ENCODE measurements around the gene CST3. TPM values are rescaled to one million over a fixed set of nuclear protein-coding genes. Genes with fewer than 3 reads are reported as not detected.

CST3 gene
- total and polyA plus RNA-seq, 2 experiments from 2014 or later: 921 to 2,850 TPM

DNA sequence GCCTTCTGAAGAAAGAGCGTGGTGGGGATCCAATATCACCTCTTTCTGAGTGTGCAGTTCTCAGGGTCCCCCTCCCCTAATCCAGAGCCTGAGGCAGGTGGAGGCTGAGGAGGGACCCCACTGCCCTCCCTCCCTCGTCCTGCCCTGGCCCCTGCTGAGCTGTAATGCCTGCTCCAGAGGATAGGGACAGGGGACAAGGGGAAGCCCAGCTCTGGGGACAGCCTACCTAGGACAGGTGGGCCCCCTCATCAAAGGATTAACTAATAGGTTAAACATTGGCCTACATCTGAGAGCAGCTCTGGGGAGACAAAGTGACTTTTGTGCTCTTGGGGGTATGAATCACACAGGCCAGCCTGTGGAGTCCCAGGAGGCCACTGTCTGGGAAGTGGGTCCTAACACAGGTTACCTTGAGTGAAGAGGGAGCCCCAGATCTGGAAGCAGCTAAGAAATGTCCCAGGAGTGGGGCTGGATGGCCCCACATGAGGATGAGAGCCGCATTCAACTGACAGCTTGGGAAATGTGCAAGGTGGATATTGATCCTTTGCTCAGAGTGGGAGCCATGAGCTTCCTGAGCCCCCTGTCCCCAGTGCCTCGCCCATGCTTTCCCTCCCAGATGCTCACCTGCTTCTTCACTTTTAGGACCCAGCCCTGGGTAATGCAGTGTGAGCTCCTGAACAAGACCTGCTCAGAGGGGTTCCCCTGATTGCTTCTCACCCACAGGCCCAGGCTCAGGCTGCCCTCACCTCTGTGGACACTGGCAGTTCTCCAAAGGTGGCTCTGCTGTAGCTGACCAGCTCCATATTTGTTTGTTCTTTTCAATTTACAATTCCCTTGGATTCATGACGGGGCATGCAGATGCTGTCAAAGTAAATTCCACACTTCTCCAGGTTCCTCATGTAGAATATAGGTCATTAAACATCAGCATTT, 51.7 kb downstream of the CST3 start:
- DNase-seq (ENCODE audit: low spot score): peak; percentile 34
- TF ChIP-seq EZH2 (IDR thresholded peaks at IDR 0.05; ENCODE audit: borderline replicate concordance) (no peak), EZH2phosphoT487 (IDR thresholded peaks at IDR 0.05; ENCODE audit: low read depth, severe bottlenecking, unreplicated experiment) (no peak)
- TF ChIP-seq, protein P1, sequence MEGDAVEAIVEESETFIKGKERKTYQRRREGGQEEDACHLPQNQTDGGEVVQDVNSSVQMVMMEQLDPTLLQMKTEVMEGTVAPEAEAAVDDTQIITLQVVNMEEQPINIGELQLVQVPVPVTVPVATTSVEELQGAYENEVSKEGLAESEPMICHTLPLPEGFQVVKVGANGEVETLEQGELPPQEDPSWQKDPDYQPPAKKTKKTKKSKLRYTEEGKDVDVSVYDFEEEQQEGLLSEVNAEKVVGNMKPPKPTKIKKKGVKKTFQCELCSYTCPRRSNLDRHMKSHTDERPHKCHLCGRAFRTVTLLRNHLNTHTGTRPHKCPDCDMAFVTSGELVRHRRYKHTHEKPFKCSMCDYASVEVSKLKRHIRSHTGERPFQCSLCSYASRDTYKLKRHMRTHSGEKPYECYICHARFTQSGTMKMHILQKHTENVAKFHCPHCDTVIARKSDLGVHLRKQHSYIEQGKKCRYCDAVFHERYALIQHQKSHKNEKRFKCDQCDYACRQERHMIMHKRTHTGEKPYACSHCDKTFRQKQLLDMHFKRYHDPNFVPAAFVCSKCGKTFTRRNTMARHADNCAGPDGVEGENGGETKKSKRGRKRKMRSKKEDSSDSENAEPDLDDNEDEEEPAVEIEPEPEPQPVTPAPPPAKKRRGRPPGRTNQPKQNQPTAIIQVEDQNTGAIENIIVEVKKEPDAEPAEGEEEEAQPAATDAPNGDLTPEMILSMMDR (IDR thresholded peaks at IDR 0.05; ENCODE audit: poor library complexity): no peak
- Histone ChIP-seq H4K20me1 (ENCODE audit: insufficient read depth, poor library complexity, severe bottlenecking) (no peaks in the 10 kb centered on the region), H3K4me2 (no peak overlapping the region), H3K36me3 (replicated peaks; ENCODE audit: insufficient read depth, low read depth) (no peaks in the 10 kb centered on the region), H3K4me3 (no peak overlapping the region), H3K4me1 (ENCODE audit: insufficient read depth) (peaks cover 13% of the 10 kb centered on the region), H3K27ac (peak overlapping the region; percentile 39), H3K27me3 (no peaks in the 10 kb centered on the region), H2AFZ (no peak overlapping the region), H3K79me2 (no peaks in the 10 kb centered on the region), H3K9me2 (replicated peaks; ENCODE audit: insufficient read depth) (no peaks in the 10 kb centered on the region), H3K9me3 (ENCODE audit: low read depth) (no peaks in the 10 kb centered on the region)
- WGBS (ENCODE audit: low lambda C conversion rate, missing lambda C conversion rate): 78% methylated on average over 5 of the region's 5 CpGs

DNA sequence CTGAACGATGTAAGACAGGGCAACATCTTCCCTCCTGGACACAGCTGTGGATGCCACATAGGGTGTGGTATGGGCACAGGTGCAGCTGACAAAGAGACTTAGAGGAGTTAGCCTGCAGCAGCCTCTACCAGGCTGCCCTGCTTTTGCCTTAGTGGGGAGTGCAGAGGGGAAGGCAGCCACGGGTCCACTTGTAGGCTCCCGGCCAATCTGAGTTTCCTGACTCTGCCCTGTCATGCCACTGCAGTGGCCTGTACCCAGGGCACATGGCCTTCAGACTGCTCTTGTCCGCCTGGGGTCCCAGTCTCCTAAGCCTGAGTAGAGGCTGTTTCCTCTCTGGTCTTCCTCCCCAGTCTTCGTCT, 52.3 kb downstream of the CST3 start:
- Histone ChIP-seq H3K4me1 (ENCODE audit: insufficient read depth) (peaks cover 13% of the 10 kb centered on the region), H3K4me2 (no peak overlapping the region)

DNA sequence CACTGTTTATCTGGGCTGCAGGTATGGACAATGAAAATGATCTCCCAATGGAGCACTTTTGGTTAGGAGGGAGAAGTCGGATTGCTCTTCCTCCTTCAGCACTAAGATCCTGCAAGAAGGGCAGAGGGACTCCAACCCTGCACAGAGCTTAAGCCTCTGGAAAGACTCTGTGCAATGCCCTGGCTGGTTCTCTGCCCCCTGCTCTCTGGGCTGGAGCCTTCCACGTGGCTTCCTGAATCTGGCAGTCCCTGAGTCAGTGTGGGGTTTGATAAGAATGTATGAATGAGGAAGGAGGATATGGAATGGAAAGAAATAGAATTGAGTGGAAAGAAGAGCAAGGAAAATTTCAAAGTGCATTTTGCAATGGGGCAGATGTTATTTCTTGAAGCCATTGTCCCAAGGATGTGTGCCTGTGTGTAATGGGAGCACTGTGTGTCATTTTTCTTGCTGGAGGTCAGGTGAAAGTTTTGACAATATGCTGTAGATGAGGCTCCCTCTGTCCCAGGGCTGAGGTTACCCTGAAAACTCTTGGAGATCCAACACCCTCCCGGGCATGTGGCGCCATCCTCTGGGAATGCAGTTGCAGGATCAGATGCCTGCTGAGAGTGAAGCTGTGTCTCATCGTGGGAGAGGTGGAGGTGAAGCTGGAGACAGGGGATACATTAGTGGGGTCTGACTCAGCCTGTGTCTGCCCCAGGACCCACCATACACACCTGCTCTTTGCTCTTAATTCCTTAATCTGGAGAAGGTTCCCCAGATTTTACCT, 53.1 kb downstream of the CST3 start:
- H3K4me1 ChIP-seq (ENCODE audit: insufficient read depth): peaks cover 13% of the 10 kb centered on the region
- no peaks in the 10 kb centered on the region for H3K79me2 ChIP-seq
- TF ChIP-seq EZH2phosphoT487 (IDR thresholded peaks at IDR 0.05; ENCODE audit: low read depth, severe bottlenecking, unreplicated experiment) (no peak), EZH2 (IDR thresholded peaks at IDR 0.05; ENCODE audit: borderline replicate concordance) (no peak)
- TF ChIP-seq, protein P1 (IDR thresholded peaks at IDR 0.05; ENCODE audit: poor library complexity): no peak
- H3K27ac ChIP-seq: no peak overlapping the region
- no peak overlapping the region for H3K4me3 ChIP-seq
- H3K27me3 ChIP-seq: no peaks in the 10 kb centered on the region
- DNase-seq (ENCODE audit: low spot score): peak; percentile 12
- no peaks in the 10 kb centered on the region for H3K36me3 ChIP-seq (replicated peaks; ENCODE audit: insufficient read depth, low read depth)
- H3K9me2 ChIP-seq (replicated peaks; ENCODE audit: insufficient read depth): no peaks in the 10 kb centered on the region
- 69% methylated on average over 5 of the region's 5 CpGs for WGBS (ENCODE audit: low lambda C conversion rate, missing lambda C conversion rate)
- no peak overlapping the region for H2AFZ ChIP-seq
- no peaks in the 10 kb centered on the region for H3K9me3 ChIP-seq (ENCODE audit: low read depth)
- no peak overlapping the region for H3K4me2 ChIP-seq
- H4K20me1 ChIP-seq (ENCODE audit: insufficient read depth, poor library complexity, severe bottlenecking): no peaks in the 10 kb centered on the region

More for the DNA sequence above, 52.3 kb downstream of the CST3 start:
- Histone ChIP-seq H2AFZ (no peak overlapping the region), H3K79me2 (no peaks in the 10 kb centered on the region), H3K27ac (peak overlapping the region; percentile 39), H3K27me3 (no peaks in the 10 kb centered on the region), H3K4me3 (no peak overlapping the region), H4K20me1 (ENCODE audit: insufficient read depth, poor library complexity, severe bottlenecking) (no peaks in the 10 kb centered on the region), H3K9me3 (ENCODE audit: low read depth) (no peaks in the 10 kb centered on the region), H3K9me2 (replicated peaks; ENCODE audit: insufficient read depth) (no peaks in the 10 kb centered on the region), H3K36me3 (replicated peaks; ENCODE audit: insufficient read depth, low read depth) (no peaks in the 10 kb centered on the region)
- TF ChIP-seq, protein P1 (IDR thresholded peaks at IDR 0.05; ENCODE audit: poor library complexity): no peak
- TF ChIP-seq EZH2phosphoT487 (IDR thresholded peaks at IDR 0.05; ENCODE audit: low read depth, severe bottlenecking, unreplicated experiment): no peak
- no peak for TF ChIP-seq EZH2 (IDR thresholded peaks at IDR 0.05; ENCODE audit: borderline replicate concordance)
- DNase-seq (ENCODE audit: low spot score): peak; percentile 3
- 94% methylated on average over 5 of the region's 5 CpGs for WGBS (ENCODE audit: low lambda C conversion rate, missing lambda C conversion rate)

Other genes with a start within 250 kb of the CST3 start
- gene NAPB, start 216.5 kb downstream of the CST3 start, total RNA-seq: 7.3 and 11.2 TPM in 2 replicates
- 7.3 and 11.9 TPM in 2 replicates for gene NAPB, start 216.5 kb downstream of the CST3 start, polyA plus RNA-seq
- gene CSTL1, start 198.3 kb downstream of the CST3 start, total RNA-seq: not detected in 2 replicates
- gene CSTL1, start 198.3 kb downstream of the CST3 start, polyA plus RNA-seq: not detected in 2 replicates
- not detected in 2 replicates for gene CST11, start 185.1 kb downstream of the CST3 start, total RNA-seq
- not detected in 2 replicates for gene CST11, start 185.1 kb downstream of the CST3 start, polyA plus RNA-seq
- gene CST8, start 146.8 kb downstream of the CST3 start, total RNA-seq: not detected in 2 replicates
- gene CST8, start 146.8 kb downstream of the CST3 start, polyA plus RNA-seq: not detected in 2 replicates
- gene CST9L, start 69.5 kb downstream of the CST3 start, total RNA-seq: not detected in 2 replicates
- gene CST9L, start 69.5 kb downstream of the CST3 start, polyA plus RNA-seq: not detected in 2 replicates
- gene CST9, start 32.0 kb downstream of the CST3 start, total RNA-seq: not detected in 2 replicates
- not detected in 2 replicates for gene CST9, start 32.0 kb downstream of the CST3 start, polyA plus RNA-seq
- 0.23 and 0.52 TPM in 2 replicates for gene CST4, start 51.1 kb upstream of the CST3 start, total RNA-seq
- not detected in 2 replicates for gene CST4, start 51.1 kb upstream of the CST3 start, polyA plus RNA-seq
- gene CST1, start 113.0 kb upstream of the CST3 start, total RNA-seq: 5.7 and 13.6 TPM in 2 replicates
- 10.8 and 12.8 TPM in 2 replicates for gene CST1, start 113.0 kb upstream of the CST3 start, polyA plus RNA-seq
- gene CST2, start 188.8 kb upstream of the CST3 start, total RNA-seq: not detected in 2 replicates
- gene CST2, start 188.8 kb upstream of the CST3 start, polyA plus RNA-seq: not detected in 2 replicates
- gene CST5, start 241.8 kb upstream of the CST3 start, total RNA-seq: 1.3 TPM in 1 of 2 replicates, not detected in the other
- 0.68 TPM in 1 of 2 replicates, not detected in the other for gene CST5, start 241.8 kb upstream of the CST3 start, polyA plus RNA-seq